Endothelial cell (in vitro differentiated cells): Measurements from ENCODE around the gene LRTM2. TPM values are rescaled to one million over a fixed set of nuclear protein-coding genes. Genes with fewer than 3 reads are reported as not detected.

Experiments used
- DNase-seq: peaks from one replicate; pipeline ENCODE4 v3.0.0; 2021; ENCODE audit warnings: low spot score
- H3K27ac Mint-ChIP-seq: one replicate; pipeline ENCODE4 v1.8.0; 2021; ENCODE audit warnings: mixed read lengths, inconsistent platforms; ENCODE audit not compliant: unreplicated experiment
- H3K27me3 Mint-ChIP-seq: one replicate; pipeline ENCODE4 v1.8.0; 2021; ENCODE audit warnings: mild to moderate bottlenecking, moderate library complexity, mixed read lengths, inconsistent platforms; ENCODE audit not compliant: unreplicated experiment
- H3K36me3 Mint-ChIP-seq: one replicate; pipeline ENCODE4 v1.8.0; 2021; ENCODE audit warnings: mild to moderate bottlenecking, low read depth, mixed read lengths, inconsistent platforms; ENCODE audit not compliant: unreplicated experiment
- H3K4me1 Mint-ChIP-seq: one replicate; pipeline ENCODE4 v1.8.0; 2021; ENCODE audit warnings: mild to moderate bottlenecking, mixed read lengths, inconsistent platforms; ENCODE audit not compliant: unreplicated experiment
- H3K4me3 Mint-ChIP-seq: one replicate; pipeline ENCODE4 v1.8.0; 2021; ENCODE audit warnings: mild to moderate bottlenecking, mixed read lengths, inconsistent platforms; ENCODE audit not compliant: unreplicated experiment
- H3K9me3 Mint-ChIP-seq: one replicate; pipeline ENCODE4 v1.8.0; 2021; ENCODE audit warnings: mixed read lengths, inconsistent platforms; ENCODE audit not compliant: unreplicated experiment
- total RNA-seq: library from RNA; stranded (reverse); fragmentation: NEBNext Ultra II Directional; extraction: Animal tissue kit (Norgen Biotek cat#: 25700); gene quantifications from one replicate; pipeline ENCODE4 v1.2.1, GENCODE V29; 2021; ENCODE audit not compliant: unreplicated experiment
- TF ChIP-seq, protein P1 (sequence below): fragments of 200-600 bp; sonication (generic); IDR thresholded peaks from one replicate; pipeline ENCODE4 v1.5.0; 2021; ENCODE audit warnings: antibody characterized with exemption; ENCODE audit not compliant: unreplicated experiment

The LRTM2 gene
- total RNA-seq, 1 donor from 2014 or later = not detected

GRCh38 chr12:1778911-1779310 lies 41.5 kb upstream of the LRTM2 start:
- Mint-ChIP-seq H3K9me3 (no peaks in the 10 kb centered on the region), H3K27ac (no peak overlapping the region), H3K4me3 (no peak overlapping the region)

GRCh38 chr12:1779783-1780182 lies 40.6 kb upstream of the LRTM2 start:
- no peak for DNase-seq
- Mint-ChIP-seq H3K4me3 (no peak overlapping the region), H3K36me3 (no peaks in the 10 kb centered on the region), H3K9me3 (no peaks in the 10 kb centered on the region), H3K27ac (no peak overlapping the region), H3K27me3 (no peaks in the 10 kb centered on the region), H3K4me1 (peaks cover 15% of the 10 kb centered on the region)
- TF ChIP-seq, protein P1, sequence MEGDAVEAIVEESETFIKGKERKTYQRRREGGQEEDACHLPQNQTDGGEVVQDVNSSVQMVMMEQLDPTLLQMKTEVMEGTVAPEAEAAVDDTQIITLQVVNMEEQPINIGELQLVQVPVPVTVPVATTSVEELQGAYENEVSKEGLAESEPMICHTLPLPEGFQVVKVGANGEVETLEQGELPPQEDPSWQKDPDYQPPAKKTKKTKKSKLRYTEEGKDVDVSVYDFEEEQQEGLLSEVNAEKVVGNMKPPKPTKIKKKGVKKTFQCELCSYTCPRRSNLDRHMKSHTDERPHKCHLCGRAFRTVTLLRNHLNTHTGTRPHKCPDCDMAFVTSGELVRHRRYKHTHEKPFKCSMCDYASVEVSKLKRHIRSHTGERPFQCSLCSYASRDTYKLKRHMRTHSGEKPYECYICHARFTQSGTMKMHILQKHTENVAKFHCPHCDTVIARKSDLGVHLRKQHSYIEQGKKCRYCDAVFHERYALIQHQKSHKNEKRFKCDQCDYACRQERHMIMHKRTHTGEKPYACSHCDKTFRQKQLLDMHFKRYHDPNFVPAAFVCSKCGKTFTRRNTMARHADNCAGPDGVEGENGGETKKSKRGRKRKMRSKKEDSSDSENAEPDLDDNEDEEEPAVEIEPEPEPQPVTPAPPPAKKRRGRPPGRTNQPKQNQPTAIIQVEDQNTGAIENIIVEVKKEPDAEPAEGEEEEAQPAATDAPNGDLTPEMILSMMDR = no peak

More at GRCh38 chr12:1778911-1779310, 41.5 kb upstream of the LRTM2 start:
- peaks cover 15% of the 10 kb centered on the region for H3K4me1 Mint-ChIP-seq
- no peaks in the 10 kb centered on the region for H3K36me3 Mint-ChIP-seq
- no peaks in the 10 kb centered on the region for H3K27me3 Mint-ChIP-seq
- TF ChIP-seq, protein P1 = no peak
- no peak for DNase-seq

DNA sequence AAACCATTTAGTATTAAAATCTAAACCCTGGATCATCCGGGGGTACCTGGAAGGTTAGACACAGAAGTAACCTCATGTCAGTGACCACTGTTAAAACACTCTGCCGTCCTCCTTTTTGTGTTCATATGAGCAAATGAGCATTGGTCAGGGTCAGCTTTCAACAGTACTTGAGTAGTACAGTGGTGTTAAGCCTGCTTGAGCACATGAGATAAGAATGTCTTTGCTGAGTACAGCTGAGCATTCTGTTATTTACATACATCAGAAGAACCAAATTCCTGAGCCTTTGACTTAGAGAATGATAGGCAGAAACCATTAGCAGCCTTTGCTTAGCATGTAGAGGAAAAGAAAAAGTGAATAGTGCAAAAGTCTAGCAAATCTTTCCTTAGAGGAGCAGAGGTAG lies 38.6 kb upstream of the LRTM2 start:
- TF ChIP-seq, protein P1 = no peak
- no peaks in the 10 kb centered on the region for H3K27me3 Mint-ChIP-seq
- H3K4me1 Mint-ChIP-seq = no peaks in the 10 kb centered on the region
- H3K9me3 Mint-ChIP-seq = no peaks in the 10 kb centered on the region
- H3K4me3 Mint-ChIP-seq = no peak overlapping the region
- H3K27ac Mint-ChIP-seq = no peak overlapping the region
- no peak for DNase-seq
- H3K36me3 Mint-ChIP-seq = peaks cover 7% of the 10 kb centered on the region

GRCh38 chr12:1782215-1782614 lies 38.1 kb upstream of the LRTM2 start:
- H3K9me3 Mint-ChIP-seq = no peaks in the 10 kb centered on the region
- H3K4me3 Mint-ChIP-seq = no peak overlapping the region
- no peaks in the 10 kb centered on the region for H3K27me3 Mint-ChIP-seq
- H3K4me1 Mint-ChIP-seq = no peaks in the 10 kb centered on the region
- H3K27ac Mint-ChIP-seq = no peak overlapping the region
- TF ChIP-seq, protein P1 = no peak
- peaks cover 7% of the 10 kb centered on the region for H3K36me3 Mint-ChIP-seq
- no peak for DNase-seq

- Mint-ChIP-seq H3K36me3 (peaks cover 19% of the 10 kb centered on the region), H3K27me3 (peaks cover 2% of the 10 kb centered on the region), H3K27ac (no peak overlapping the region), H3K9me3 (no peaks in the 10 kb centered on the region), H3K4me3 (no peak overlapping the region), H3K4me1 (no peaks in the 10 kb centered on the region)
- TF ChIP-seq, protein P1 = no peak
- DNase-seq = no peak
Observed at GRCh38 chr12:1787714-1788113, 32.7 kb upstream of the LRTM2 start.
